Loucy (cell line): ENCODE data around the gene TMEM132E.

Experiments
- H2AFZ ChIP-seq: fragments of 200-600 bp; sonication (generic); 2 replicates; pipeline ENCODE4 v1.6.0; 2016; ENCODE audit warnings: antibody characterized with exemption, mild to moderate bottlenecking, low read length, moderate library complexity
- H3F3A ChIP-seq: fragments of 200-600 bp; 2 replicates; pipeline ENCODE4 v1.6.0; 2016; ENCODE audit warnings: antibody characterized with exemption, low read depth, mild to moderate bottlenecking
- H3K27me3 ChIP-seq: fragments of 200-600 bp; sonication (generic); 2 replicates; pipeline ENCODE4 v1.6.1; 2014; ENCODE audit warnings: low read length, mild to moderate bottlenecking; ENCODE audit not compliant: insufficient read depth, poor library complexity, severe bottlenecking
- H3K36me3 ChIP-seq: fragments of 200-600 bp; sonication (generic); 2 replicates; pipeline ENCODE4 v1.6.1; 2016; ENCODE audit warnings: low read length; ENCODE audit not compliant: insufficient read depth
- H3K4me1 ChIP-seq: fragments of 200-600 bp; sonication (generic); 2 replicates; pipeline ENCODE4 v1.5.1; 2014; ENCODE audit warnings: low read length, mild to moderate bottlenecking; ENCODE audit not compliant: insufficient read depth, poor library complexity, severe bottlenecking
- H3K4me2 ChIP-seq: fragments of 200-600 bp; sonication (generic); 2 replicates; pipeline ENCODE4 v1.6.0; 2014; ENCODE audit warnings: antibody characterized with exemption, low read length, low read depth, mild to moderate bottlenecking; ENCODE audit not compliant: poor library complexity, severe bottlenecking
- H3K4me3 ChIP-seq: fragments of 200-600 bp; sonication (generic); 2 replicates; pipeline ENCODE4 v1.5.1; 2014; ENCODE audit warnings: low read length, mild to moderate bottlenecking, mixed read lengths; ENCODE audit not compliant: poor library complexity, severe bottlenecking
- H3K79me2 ChIP-seq: fragments of 200-600 bp; sonication (generic); 2 replicates; pipeline ENCODE4 v1.6.1; 2014; ENCODE audit warnings: low read length; ENCODE audit not compliant: insufficient read depth
- H3K9ac ChIP-seq: fragments of 200-600 bp; sonication (generic); 2 replicates; pipeline ENCODE4 v1.6.0; 2014; ENCODE audit warnings: mild to moderate bottlenecking, low read depth, low read length, moderate library complexity; ENCODE audit not compliant: poor library complexity, severe bottlenecking
- H3K9me2 ChIP-seq: fragments of 200-600 bp; sonication (generic); replicated peaks from 2 replicates; pipeline ENCODE4 v1.6.1; 2016; ENCODE audit warnings: low read depth, low read length, mixed read lengths
- H3K9me3 ChIP-seq: fragments of 200-600 bp; sonication (generic); 2 replicates; pipeline ENCODE4 v1.6.1; 2014; ENCODE audit warnings: mild to moderate bottlenecking, antibody characterized with exemption, low read length, low read depth; ENCODE audit not compliant: insufficient read depth
- H4K20me1 ChIP-seq: fragments of 200-600 bp; sonication (generic); 2 replicates; pipeline ENCODE4 v1.6.0; 2014; ENCODE audit warnings: antibody characterized with exemption, low read length, mild to moderate bottlenecking; ENCODE audit not compliant: insufficient read depth, poor library complexity, severe bottlenecking
- EZH2phosphoT487 ChIP-seq: fragments of 200-600 bp; IDR thresholded peaks from 2 replicates; pipeline ENCODE4 v1.6.1; 2018; ENCODE audit warnings: antibody characterized with exemption, mild to moderate bottlenecking, moderate library complexity, borderline replicate concordance
- TF ChIP-seq, protein P1 (sequence below): fragments of 200-600 bp; sonication (generic); conservative IDR thresholded peaks from 2 replicates; pipeline ENCODE4 v1.5.1; 2014; ENCODE audit warnings: mild to moderate bottlenecking, antibody characterized with exemption, low read length

Gene TMEM132E

DNA sequence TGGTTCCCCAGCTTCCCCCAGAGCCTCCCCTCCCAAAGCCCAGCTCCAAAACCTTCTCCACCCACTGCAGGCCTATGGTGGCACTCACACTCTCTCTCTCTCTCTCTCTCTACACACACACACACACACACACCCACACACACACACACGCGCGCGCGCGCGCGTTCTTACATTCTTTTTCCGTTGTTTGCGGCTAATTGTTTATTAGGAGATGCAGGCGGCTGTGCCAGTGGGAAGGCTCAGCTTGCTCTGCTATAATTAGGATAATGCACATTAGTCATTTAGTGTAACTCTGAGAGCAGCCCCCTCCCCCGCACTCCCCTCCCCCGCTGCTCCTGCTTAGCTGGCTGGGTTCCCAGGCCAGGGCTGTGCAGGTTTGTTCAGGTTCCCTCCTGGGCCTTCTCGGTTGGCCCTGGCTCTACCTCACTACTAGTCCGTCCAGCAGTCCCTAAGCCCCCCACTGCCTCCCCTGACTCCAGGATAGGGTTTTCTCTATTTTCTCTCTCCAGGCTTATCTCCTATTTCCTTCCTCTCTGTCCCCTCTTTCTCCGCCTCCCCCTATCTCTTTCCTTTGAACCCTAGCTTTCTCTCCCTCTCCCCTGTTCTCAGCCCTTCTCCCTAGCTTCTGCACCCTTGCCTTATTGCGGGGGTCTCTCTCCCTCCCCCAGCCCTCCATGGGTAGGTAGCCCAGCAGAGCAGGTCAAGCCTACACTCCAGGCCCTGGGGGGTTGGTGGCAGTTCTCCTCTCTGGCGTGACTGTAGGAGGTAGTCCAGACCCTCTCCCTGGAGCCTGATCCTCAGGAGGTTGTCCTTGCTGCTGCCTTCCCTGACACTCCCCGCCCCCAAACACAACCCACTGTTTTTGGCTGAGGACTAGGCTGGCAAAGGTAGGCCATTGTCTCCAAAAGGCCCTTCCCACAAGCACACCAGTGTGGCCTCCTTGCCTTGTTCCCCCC, 34.0 kb downstream of the TMEM132E start:
- Histone ChIP-seq H3K4me3 (no peak overlapping the region), H3K9ac (no peak overlapping the region), H3K27me3 (no peaks in the 10 kb centered on the region), H3F3A (no peaks in the 10 kb centered on the region), H2AFZ (no peak overlapping the region), H3K79me2 (no peaks in the 10 kb centered on the region), H3K9me3 (no peaks in the 10 kb centered on the region), H3K36me3 (no peaks in the 10 kb centered on the region), H4K20me1 (no peaks in the 10 kb centered on the region), H3K4me1 (peaks cover 22% of the 10 kb centered on the region), H3K9me2 (no peaks in the 10 kb centered on the region), H3K4me2 (no peak overlapping the region)
- TF ChIP-seq, protein P1, sequence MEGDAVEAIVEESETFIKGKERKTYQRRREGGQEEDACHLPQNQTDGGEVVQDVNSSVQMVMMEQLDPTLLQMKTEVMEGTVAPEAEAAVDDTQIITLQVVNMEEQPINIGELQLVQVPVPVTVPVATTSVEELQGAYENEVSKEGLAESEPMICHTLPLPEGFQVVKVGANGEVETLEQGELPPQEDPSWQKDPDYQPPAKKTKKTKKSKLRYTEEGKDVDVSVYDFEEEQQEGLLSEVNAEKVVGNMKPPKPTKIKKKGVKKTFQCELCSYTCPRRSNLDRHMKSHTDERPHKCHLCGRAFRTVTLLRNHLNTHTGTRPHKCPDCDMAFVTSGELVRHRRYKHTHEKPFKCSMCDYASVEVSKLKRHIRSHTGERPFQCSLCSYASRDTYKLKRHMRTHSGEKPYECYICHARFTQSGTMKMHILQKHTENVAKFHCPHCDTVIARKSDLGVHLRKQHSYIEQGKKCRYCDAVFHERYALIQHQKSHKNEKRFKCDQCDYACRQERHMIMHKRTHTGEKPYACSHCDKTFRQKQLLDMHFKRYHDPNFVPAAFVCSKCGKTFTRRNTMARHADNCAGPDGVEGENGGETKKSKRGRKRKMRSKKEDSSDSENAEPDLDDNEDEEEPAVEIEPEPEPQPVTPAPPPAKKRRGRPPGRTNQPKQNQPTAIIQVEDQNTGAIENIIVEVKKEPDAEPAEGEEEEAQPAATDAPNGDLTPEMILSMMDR: no peak
- TF ChIP-seq EZH2phosphoT487: no peak

DNA sequence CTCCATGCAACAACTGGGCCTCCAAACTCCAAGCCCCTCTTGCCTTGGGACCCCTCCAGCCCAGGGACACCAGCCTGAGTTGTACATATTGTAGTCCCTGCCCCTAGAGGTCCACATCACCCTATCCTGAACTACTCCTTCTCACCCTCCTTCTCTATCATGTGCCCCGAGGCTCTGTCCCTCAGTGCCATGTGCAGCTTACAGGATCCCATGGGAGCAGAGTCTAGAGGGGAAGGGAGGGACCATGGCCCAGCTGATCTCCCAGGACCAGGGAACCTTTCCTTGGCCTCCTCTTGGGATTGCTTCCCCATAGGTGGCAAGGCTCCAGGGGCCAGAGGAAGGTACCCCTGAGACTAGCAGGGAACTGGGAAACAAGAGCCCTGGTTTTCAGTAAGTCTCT, 35.3 kb downstream of the TMEM132E start:
- no peaks in the 10 kb centered on the region for H3K79me2 ChIP-seq

DNA sequence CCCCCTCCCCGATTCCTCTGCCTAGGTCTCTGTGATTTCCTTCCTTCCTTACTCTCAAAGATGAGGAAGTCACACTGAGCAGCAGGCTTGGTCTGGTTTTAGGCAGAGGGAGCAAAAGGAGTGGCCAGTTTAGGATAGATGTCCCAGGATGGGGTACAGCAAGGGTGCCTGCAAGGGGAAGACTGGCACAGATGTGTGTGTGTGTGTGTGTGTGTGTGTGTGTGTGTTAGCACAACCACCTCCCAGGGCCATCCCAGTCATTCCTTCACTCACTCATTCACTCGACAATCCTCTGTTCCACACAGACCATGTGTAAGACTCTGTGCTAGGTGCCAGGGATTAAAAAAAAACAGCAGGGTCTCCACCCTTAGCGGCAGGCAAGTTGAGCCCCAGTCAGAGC, 35.9 kb downstream of the TMEM132E start:
- Histone ChIP-seq H3F3A (no peaks in the 10 kb centered on the region), H3K4me1 (peaks cover 22% of the 10 kb centered on the region), H3K36me3 (no peaks in the 10 kb centered on the region), H3K79me2 (no peaks in the 10 kb centered on the region), H3K4me2 (no peak overlapping the region), H2AFZ (no peak overlapping the region), H3K4me3 (no peak overlapping the region), H4K20me1 (no peaks in the 10 kb centered on the region), H3K9me3 (no peaks in the 10 kb centered on the region), H3K27me3 (no peaks in the 10 kb centered on the region), H3K9ac (no peak overlapping the region), H3K9me2 (no peaks in the 10 kb centered on the region)
- TF ChIP-seq, protein P1: no peak
- TF ChIP-seq EZH2phosphoT487: no peak

More for the DNA sequence above, 35.3 kb downstream of the TMEM132E start:
- H3F3A ChIP-seq: no peaks in the 10 kb centered on the region
- no peaks in the 10 kb centered on the region for H3K36me3 ChIP-seq
- no peaks in the 10 kb centered on the region for H3K9me3 ChIP-seq
- no peaks in the 10 kb centered on the region for H3K9me2 ChIP-seq
- H3K27me3 ChIP-seq: no peaks in the 10 kb centered on the region
- H3K4me2 ChIP-seq: no peak overlapping the region
- no peak overlapping the region for H3K9ac ChIP-seq
- no peaks in the 10 kb centered on the region for H4K20me1 ChIP-seq
- peaks cover 22% of the 10 kb centered on the region for H3K4me1 ChIP-seq
- TF ChIP-seq EZH2phosphoT487: no peak
- TF ChIP-seq, protein P1: no peak
- H2AFZ ChIP-seq: no peak overlapping the region
- H3K4me3 ChIP-seq: no peak overlapping the region
